K562 (cell line): ENCODE measurements around the gene FLCN. TPM values are rescaled to one million over a fixed set of nuclear protein-coding genes. Genes with fewer than 3 reads are reported as not detected.

Experiments used
- ATAC-seq: fragments of 200-7000 bp; cut with Tn5 transposase; 3 replicates; pipeline ENCODE4 v1.9.1; 2020; ENCODE audit warnings: moderate library complexity
- BruUV-seq: library from RNA; stranded (reverse); fragments of 400-500 nt; replicated peaks from 2 replicates; lab custom pipeline; 2021; lab: Mats Ljungman, UMichigan
- CTCF ChIA-PET: fragments of 300-600 bp; formaldehyde crosslinking; extraction: SDS; loops from one replicate; lab custom pipeline; 2021; ENCODE audit warnings: low intra/inter-chr PET ratio; lab: Yijun Ruan, JAX
- POLR2A ChIA-PET: fragments of 300-600, 350-650 bp; sonication (Branson Sonifier 250); formaldehyde crosslinking; extraction: SDS; loops from one replicate; lab custom pipeline; 2021; ENCODE audit warnings: antibody characterized with exemption, inconsistent platforms; lab: Yijun Ruan, JAX
- DNase-seq, 4 experiments: peaks; one replicate each; pipeline versions ENCODE4 v3.0.0 to v3.0.0-alpha.2; 2011 to 2018; ENCODE audit warnings: low spot score in 3 of 4, mixed read lengths in 3 of 4; ENCODE audit errors: extremely low read depth in 1 of 4
- FAIRE-seq: peaks from 2 replicates; lab custom pipeline; 2011; peaks lifted over from hg19 to GRCh38; lab: Jason Lieb, UNC
- H2AFZ ChIP-seq: 2 replicates; pipeline ENCODE4 v1.6.0; 2011; ENCODE audit warnings: low read depth, low read length, control low read depth, inconsistent platforms
- H3K27ac ChIP-seq: fragments of 200-600 bp; 3 replicates; pipeline ENCODE4 v1.8.0; 2011; ENCODE audit warnings: low read depth, mild to moderate bottlenecking, control low read depth, inconsistent platforms, low read length, moderate library complexity, mixed read lengths; ENCODE audit errors: extremely low read depth
- H3K27me3 ChIP-seq, 2 experiments: fragments of 300-600 bp in 1 of 2; 2 replicates in 1 of 2; 3 replicates in 1 of 2; pipeline versions ENCODE4 v1.6.0 to v1.8.0; 2011; ENCODE audit warnings: inconsistent platforms in 2 of 2, low read length in 2 of 2, mild to moderate bottlenecking in 1 of 2, mixed read lengths in 1 of 2, moderate library complexity in 1 of 2; ENCODE audit not compliant: control insufficient read depth in 2 of 2, insufficient read depth in 2 of 2
- H3K36me3 ChIP-seq: fragments of 300-600 bp; 3 replicates; pipeline ENCODE4 v1.8.0; 2011; ENCODE audit warnings: mild to moderate bottlenecking, low read length, inconsistent platforms; ENCODE audit not compliant: control insufficient read depth, insufficient read depth
- H3K4me1 ChIP-seq, 2 experiments: fragments of 200-600 bp in 1 of 2; replicated peaks in 1 of 2; 2 replicates in 1 of 2; 3 replicates in 1 of 2; pipeline versions ENCODE4 v1.5.1 to v1.8.0; 2011; ENCODE audit warnings: inconsistent platforms in 2 of 2, low read length in 2 of 2, mild to moderate bottlenecking in 1 of 2, mixed read lengths in 1 of 2, moderate library complexity in 1 of 2; ENCODE audit not compliant: control insufficient read depth in 2 of 2, insufficient read depth in 2 of 2
- H3K4me2 ChIP-seq: 2 replicates; pipeline ENCODE4 v1.6.1; 2011; ENCODE audit warnings: low read length, control low read depth, inconsistent platforms, mixed read lengths; ENCODE audit not compliant: insufficient read depth
- H3K4me3 ChIP-seq: fragments of 200-600 bp; sonication (generic), shearing (Covaris generic); 2 replicates; pipeline ENCODE4 v1.5.1; 2016; ENCODE audit warnings: control low read depth, inconsistent platforms
- H3K79me2 ChIP-seq: fragments of 200-600 bp; 3 replicates; pipeline ENCODE4 v1.8.0; 2011; ENCODE audit warnings: low read length, inconsistent platforms; ENCODE audit not compliant: control insufficient read depth, insufficient read depth
- H3K9ac ChIP-seq, 2 experiments: 2 replicates each; pipeline versions ENCODE4 v1.6.0 to v1.6.1; 2011; ENCODE audit warnings: low read depth in 2 of 2, low read length in 2 of 2, control low read depth in 1 of 2, inconsistent platforms in 1 of 2, mild to moderate bottlenecking in 1 of 2, mixed read lengths in 1 of 2; ENCODE audit not compliant: insufficient read depth in 1 of 2
- H3K9me1 ChIP-seq: one replicate; pipeline ENCODE4 v1.6.0; 2011; ENCODE audit warnings: inconsistent platforms, mild to moderate bottlenecking, low read length, moderate library complexity; ENCODE audit not compliant: control insufficient read depth, insufficient read depth
- H3K9me3 ChIP-seq: replicated peaks from 2 replicates; pipeline ENCODE4 v1.5.1; 2011; ENCODE audit warnings: low read depth, low read length, inconsistent platforms; ENCODE audit not compliant: control insufficient read depth, insufficient read depth
- H4K20me1 ChIP-seq: replicated peaks from 2 replicates; pipeline ENCODE4 v1.6.1; 2011; ENCODE audit warnings: low read length, inconsistent platforms, mixed read lengths; ENCODE audit not compliant: control insufficient read depth, insufficient read depth
- ADNP ChIP-seq: fragments of 200-800 bp; sonication (Bioruptor generic); IDR thresholded peaks from 2 replicates; pipeline ENCODE4 v1.6.1; 2016; ENCODE audit warnings: missing genetic modification characterization, missing compliant biosample characterization
- ATF3 ChIP-seq, 2 experiments: fragments of 450-650 bp in 1 of 2; sonication (generic) in 1 of 2; formaldehyde crosslinking in 1 of 2; IDR thresholded peaks in 1 of 2; conservative IDR thresholded peaks in 1 of 2; 2 replicates each; pipeline versions ENCODE4 v1.6.1 to v1.8.1; 2016 to 2023; ENCODE audit warnings: mild to moderate bottlenecking in 2 of 2, moderate library complexity in 2 of 2, inconsistent platforms in 1 of 2, missing genetic modification reagents in 1 of 2
- CHCHD3 ChIP-seq: fragments of 250-450 bp; sonication (Bioruptor Pico); IDR thresholded peaks from 2 replicates; pipeline ENCODE4 v2.1.2; 2022; ENCODE audit warnings: mild to moderate bottlenecking
- FOXK2 ChIP-seq, 2 experiments: fragments of 450-650 bp; IDR thresholded peaks in 1 of 2; conservative IDR thresholded peaks in 1 of 2; 2 replicates each; pipeline ENCODE4 v1.6.1; 2016; ENCODE audit warnings: low read depth in 2 of 2, mild to moderate bottlenecking in 1 of 2
- SAFB2 ChIP-seq: fragments of 200-400 bp; formaldehyde crosslinking; IDR thresholded peaks from 2 replicates; pipeline ENCODE4 v1.6.1; 2018; ENCODE audit warnings: borderline replicate concordance, low read length, low read depth, moderate library complexity; ENCODE audit not compliant: severe bottlenecking
- SIX5 ChIP-seq, 2 experiments: IDR thresholded peaks; 2 replicates each; pipeline ENCODE4 v1.6.1; 2011; ENCODE audit warnings: low read length in 2 of 2, borderline replicate concordance in 1 of 2, low read depth in 1 of 2, mild to moderate bottlenecking in 1 of 2, moderate library complexity in 1 of 2; ENCODE audit not compliant: insufficient read depth in 1 of 2
- SMARCC2 ChIP-seq: fragments of 450-650 bp; IDR thresholded peaks from 2 replicates; pipeline ENCODE4 v1.6.1; 2017; ENCODE audit warnings: antibody characterized with exemption, moderate library complexity, mild to moderate bottlenecking, low read depth
- TFE3 ChIP-seq: fragments of 450-650 bp; formaldehyde crosslinking; IDR thresholded peaks from 2 replicates; pipeline ENCODE4 v1.4.0; 2020; ENCODE audit warnings: mild to moderate bottlenecking, mixed read lengths
- ZNF140 ChIP-seq: fragments of 250-450 bp; sonication (Bioruptor Pico); IDR thresholded peaks from 2 replicates; pipeline ENCODE4 v1.8.0; 2021; ENCODE audit warnings: moderate library complexity, mild to moderate bottlenecking, inconsistent platforms
- ZNF24 ChIP-seq: fragments of 450-650 bp; IDR thresholded peaks from 2 replicates; pipeline ENCODE4 v1.6.1; 2016
- ZNF707 ChIP-seq: fragments of 250-450 bp; sonication (Bioruptor Pico); conservative IDR thresholded peaks from 2 replicates; pipeline ENCODE4 v1.8.0; 2022; ENCODE audit warnings: inconsistent platforms, mild to moderate bottlenecking, moderate library complexity
- WGBS: fragments of 100-300 bp; shearing (Covaris generic); methylation state at CpG from one replicate; pipeline ENCODE4 v1.1.6; 2016; ENCODE audit warnings: low coverage, mixed read lengths; ENCODE audit not compliant: insufficient coverage; ENCODE audit errors: missing lambda C conversion rate; 5-methylcytosine and 5-hydroxymethylcytosine counted together
- in situ Hi-C: fragments of 300-500 bp; cut with MboI; formaldehyde crosslinking; loops from 4 replicates; pipeline ENCODE4 v1.15.0; 2018; ENCODE audit warnings: inconsistent platforms, mixed read lengths
- intact Hi-C: fragments of 100-400 bp; cut with micrococcal nuclease; formaldehyde crosslinking; loops from 2 replicates; pipeline ENCODE4 v1.14.2; 2022
- polyA plus RNA-seq, 8 experiments: library from polyadenylated mRNA; depleted of rRNA in 4 of 8; stranded (reverse) in 5 of 8; unstranded in 3 of 8; fragments of >200 nt; fragmentation: Nextera tagmentation in 2 of 8; fragmentation: Illumina TruSeq in 1 of 8; extraction: Ambion mirVana in 2 of 8; extraction: Trizol in 1 of 8; gene quantifications; 2 replicates each; pipeline versions ENCODE4 v1.2.1 to v1.2.3, GENCODE V29; 2011 to 2014; ENCODE audit warnings: inconsistent platforms in 1 of 8, missing spikeins in 1 of 8
- total RNA-seq, 7 experiments: library from RNA; depleted of rRNA in 6 of 7; stranded (reverse); fragments of >200 nt in 6 of 7; fragmentation: Illumina TruSeq in 2 of 7; extraction: Trizol in 2 of 7; gene quantifications; 2 replicates each; pipeline versions ENCODE4 v1.2.1 to v1.2.3, GENCODE V29; 2011 to 2021; ENCODE audit warnings: low replicate concordance in 1 of 7
- TF ChIP-seq, protein P1 (sequence below), 3 experiments: IDR thresholded peaks in 2 of 3; conservative IDR thresholded peaks in 1 of 3; 2 replicates each; pipeline ENCODE4 v1.5.1; 2011 to 2012; ENCODE audit warnings: low read length in 3 of 3, mild to moderate bottlenecking in 3 of 3, control low read depth in 2 of 3, improper control_type of control experiment in 1 of 3, inconsistent platforms in 1 of 3, low read depth in 1 of 3, mixed read lengths in 1 of 3, moderate library complexity in 1 of 3; ENCODE audit not compliant: insufficient read depth in 2 of 3

Gene FLCN
- total and polyA plus RNA-seq, 9 of the 15 experiments (the other 6 are each of a cell fraction or from before 2014, with no cell fraction given): 1.6 to 33.5 (median 10.9) TPM

- TF ChIP-seq, protein P1, sequence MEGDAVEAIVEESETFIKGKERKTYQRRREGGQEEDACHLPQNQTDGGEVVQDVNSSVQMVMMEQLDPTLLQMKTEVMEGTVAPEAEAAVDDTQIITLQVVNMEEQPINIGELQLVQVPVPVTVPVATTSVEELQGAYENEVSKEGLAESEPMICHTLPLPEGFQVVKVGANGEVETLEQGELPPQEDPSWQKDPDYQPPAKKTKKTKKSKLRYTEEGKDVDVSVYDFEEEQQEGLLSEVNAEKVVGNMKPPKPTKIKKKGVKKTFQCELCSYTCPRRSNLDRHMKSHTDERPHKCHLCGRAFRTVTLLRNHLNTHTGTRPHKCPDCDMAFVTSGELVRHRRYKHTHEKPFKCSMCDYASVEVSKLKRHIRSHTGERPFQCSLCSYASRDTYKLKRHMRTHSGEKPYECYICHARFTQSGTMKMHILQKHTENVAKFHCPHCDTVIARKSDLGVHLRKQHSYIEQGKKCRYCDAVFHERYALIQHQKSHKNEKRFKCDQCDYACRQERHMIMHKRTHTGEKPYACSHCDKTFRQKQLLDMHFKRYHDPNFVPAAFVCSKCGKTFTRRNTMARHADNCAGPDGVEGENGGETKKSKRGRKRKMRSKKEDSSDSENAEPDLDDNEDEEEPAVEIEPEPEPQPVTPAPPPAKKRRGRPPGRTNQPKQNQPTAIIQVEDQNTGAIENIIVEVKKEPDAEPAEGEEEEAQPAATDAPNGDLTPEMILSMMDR (IDR thresholded peaks at IDR 0.05 in 2 of 3, conservative IDR thresholded peaks at IDR 0.05 in 1 of 3; ENCODE audit: insufficient read depth in 2 of 3, low read depth in 1 of 3, low read length in 3 of 3): no peak
- TF ChIP-seq SIX5 (IDR thresholded peaks at IDR 0.05; ENCODE audit: borderline replicate concordance in 1 of 2, insufficient read depth in 1 of 2, low read depth in 1 of 2, low read length in 2 of 2) (no peak), SMARCC2 (no peak)
These were observed 23.2 kb downstream of the FLCN start (continued) for GRCh38 chr17:17213775-17214174.

GRCh38 chr17:17207998-17208397 lies 29.0 kb downstream of the FLCN start:
- Histone ChIP-seq H3K9me3 (no peaks in the 10 kb centered on the region), H2AFZ (no peak overlapping the region), H3K79me2 (peaks cover 29% of the 10 kb centered on the region), H3K4me3 (no peak overlapping the region), H3K9me1 (no peaks in the 10 kb centered on the region), H3K36me3 (peaks cover 29% of the 10 kb centered on the region; the same call in 2 of the 3 replicates), H3K9ac (no peak overlapping the region), H3K27me3 (no peaks in the 10 kb centered on the region), H3K4me1 (peaks cover 10 to 37% of the 10 kb centered on the region in 2 experiments; a peak in 4 of 5 replicates), H4K20me1 (no peaks in the 10 kb centered on the region), H3K4me2 (no peak overlapping the region), H3K27ac (no peak overlapping the region)
- 42% methylated on average over 3 of the region's 8 CpGs for WGBS
- FAIRE-seq: no peak
- in situ Hi-C loops (no loop called here), intact Hi-C loops (loop anchor here (2.0 kb wide), 1 partner anchor 73 kb away; the partner anchor contains the start of gene COPS3)
- DNase-seq: no peak
- ChIA-PET CTCF (no interaction called here), POLR2A (no interaction called here)
- ATAC-seq: no peak
- no TSS peak for BruUV-seq
- TF ChIP-seq CHCHD3 (CRISPR knock-in tag) (no peak), ZNF24 (no peak), ADNP (tag) (no peak), TFE3 (no peak), FOXK2 (conservative IDR thresholded peaks at IDR 0.05 in 1 of 2, IDR thresholded peaks at IDR 0.05 in 1 of 2; ENCODE audit: low read depth in 2 of 2) (no peak), SAFB2 (no peak), ATF3 (IDR thresholded peaks at IDR 0.05) (no peak), ATF3 (CRISPR knock-in tag; conservative IDR thresholded peaks at IDR 0.05) (no peak), ZNF140 (CRISPR knock-in tag) (no peak), ZNF707 (no peak)
